Myocyte (in vitro differentiated cells): ENCODE measurements around the gene ZNF281. TPM values are rescaled to one million over a fixed set of nuclear protein-coding genes. Genes with fewer than 3 reads are reported as not detected.
"Not testable (repeated sequence)": the region's sequence is repeated elsewhere in the genome, so short reads cannot be mapped to it uniquely, and the experiment has no call there.

Experiments
- DNase-seq: peaks from one replicate; pipeline ENCODE4 v3.0.0-alpha.2; 2012; ENCODE audit warnings: low read depth
- total RNA-seq: library from RNA; depleted of rRNA; stranded (reverse); fragments of >200 nt; gene quantifications from 2 replicates; pipeline ENCODE4 v1.2.3, GENCODE V29; 2014

ZNF281 gene
- total RNA-seq, 1 donor from 2014 or later: 14.1 TPM

DNA sequence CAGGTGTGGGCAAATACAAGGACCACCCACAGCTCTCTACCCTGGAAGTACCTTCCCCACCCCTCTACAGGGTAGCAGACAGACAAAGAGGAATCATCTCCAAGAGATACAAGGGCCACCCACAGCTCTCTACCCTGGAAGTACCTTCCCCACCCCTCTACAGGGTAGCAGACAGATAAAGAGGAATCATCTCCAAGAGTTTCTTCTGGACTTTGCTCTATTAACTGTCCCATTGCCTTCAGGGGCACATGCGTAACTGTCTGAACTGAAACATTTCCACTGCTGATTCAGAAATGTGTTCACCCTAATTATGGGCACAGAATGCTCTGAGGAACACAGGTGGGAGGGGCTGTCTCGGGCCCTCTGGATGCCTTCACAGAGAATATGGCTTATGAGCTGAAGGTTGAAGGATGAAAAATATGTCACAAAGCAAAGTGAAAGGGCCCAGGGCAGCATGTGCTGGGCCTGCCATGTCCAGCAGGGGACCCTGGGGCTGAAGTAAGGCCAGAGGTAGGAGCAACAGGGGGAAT, 43.9 kb downstream of the ZNF281 start:
- no peak for DNase-seq

- no peak for DNase-seq
Measured at GRCh38 chr1:200364831-200365230, 45.0 kb downstream of the ZNF281 start.

DNA sequence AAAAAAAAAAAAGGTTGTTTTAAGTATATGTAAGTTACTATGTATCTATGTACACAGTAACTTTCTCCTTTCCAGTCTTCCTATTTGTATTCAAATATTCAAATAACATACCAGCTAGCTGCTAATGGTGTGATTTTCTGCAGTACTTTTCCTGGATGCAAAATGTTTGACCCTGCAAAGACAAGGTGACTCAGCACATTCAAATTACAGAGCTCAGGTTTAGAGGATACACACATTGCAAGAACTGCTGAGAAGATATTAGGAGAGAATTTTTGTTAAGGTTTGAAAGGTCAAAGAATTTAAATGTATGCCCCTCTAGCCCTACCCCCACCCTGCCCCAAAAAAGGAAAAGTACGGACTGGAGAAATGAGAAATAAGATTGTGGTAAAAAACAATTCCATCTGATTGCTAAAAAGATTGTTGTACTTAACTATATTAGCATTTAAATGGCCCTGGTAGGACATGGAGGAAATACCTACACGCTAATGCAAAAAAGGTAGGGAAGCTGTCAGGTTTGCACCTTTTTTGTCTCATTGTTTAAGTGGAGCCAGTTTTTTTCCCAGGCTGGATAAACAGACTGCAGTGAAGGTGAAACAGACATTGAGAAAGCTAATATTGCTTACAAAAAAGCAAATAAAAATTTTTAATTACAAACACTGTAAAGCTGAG, 45.6 kb downstream of the ZNF281 start:
- DNase-seq: no peak

- DNase-seq: no peak
Measured at GRCh38 chr1:200363264-200363933, 46.4 kb downstream of the ZNF281 start.

- DNase-seq: no peak
Measured at GRCh38 chr1:200362421-200362820, 47.4 kb downstream of the ZNF281 start.

DNA sequence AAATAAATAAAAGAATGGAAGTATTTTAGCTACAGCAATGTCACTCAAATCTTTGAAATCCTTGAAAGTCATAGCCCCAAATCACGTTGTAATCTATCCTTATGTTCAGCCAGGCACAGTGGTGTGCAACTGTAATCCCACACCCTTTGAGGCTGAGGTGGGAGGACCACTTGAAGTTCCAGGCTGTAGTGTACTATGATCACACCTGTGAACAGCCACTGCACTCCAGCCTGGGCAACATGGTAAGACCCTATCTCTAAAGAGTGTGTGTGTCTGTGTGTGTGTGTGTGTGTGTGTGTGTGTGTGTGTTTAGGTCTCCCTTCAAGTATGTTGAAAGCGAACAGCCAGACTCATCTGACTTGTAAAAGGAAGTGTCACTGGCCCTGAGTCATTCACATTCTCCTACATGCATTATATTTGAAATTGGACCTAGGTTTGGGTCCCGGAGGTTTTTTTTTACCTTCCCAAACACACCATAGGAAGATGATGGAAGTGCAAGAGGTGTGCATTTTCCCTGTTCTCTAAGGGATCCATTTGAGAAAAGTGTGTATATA, 50.1 kb downstream of the ZNF281 start:
- DNase-seq: no peak

DNA sequence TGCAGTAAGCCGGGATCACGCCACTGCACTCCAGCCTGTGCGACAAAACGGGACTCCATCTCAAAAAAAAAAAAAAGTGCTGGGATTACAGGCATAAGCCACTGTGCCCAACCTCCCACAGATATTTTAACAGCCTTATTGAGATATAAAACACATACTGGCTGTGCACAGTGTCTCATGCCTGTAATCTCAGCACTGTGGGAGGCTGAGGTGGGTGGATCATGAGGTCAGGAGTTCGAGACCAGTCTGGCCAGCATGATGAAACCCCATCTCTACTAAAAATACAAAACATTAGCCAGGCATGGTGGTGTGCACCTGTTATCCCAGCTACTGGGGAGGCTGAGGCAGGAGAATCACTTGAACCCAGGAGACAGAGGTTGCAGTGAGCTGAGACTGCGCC, 51.9 kb downstream of the ZNF281 start:
- not testable (repeated sequence) for DNase-seq

DNA sequence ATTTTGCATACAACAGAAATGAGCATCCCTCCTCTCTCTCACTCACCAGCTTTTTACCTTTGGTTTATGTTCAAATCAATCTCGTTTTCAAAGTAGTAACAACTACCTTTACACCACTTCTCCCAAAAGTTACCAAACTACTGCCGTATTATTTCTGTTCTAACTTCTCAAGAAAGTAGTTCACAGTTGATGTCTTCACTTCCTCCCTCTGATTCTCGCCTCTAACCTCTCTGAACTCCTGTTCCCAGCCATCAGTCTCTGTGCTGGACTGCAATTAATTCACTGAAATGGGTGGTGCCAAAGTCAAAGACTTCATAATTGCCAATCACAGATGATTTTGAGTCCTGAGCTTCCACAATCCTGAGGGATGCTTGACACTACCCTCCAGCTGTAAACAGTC, 54.0 kb downstream of the ZNF281 start:
- no peak for DNase-seq

Other genes starting within 250 kb of the ZNF281 start
- 0.19 and 0.36 TPM in 2 replicates for gene KIF14, start 210.7 kb upstream of the ZNF281 start, total RNA-seq